DOHH2 (cell line): ENCODE results near the gene LORICRIN.

ENCODE experiments used
- EZH2phosphoT487 ChIP-seq: fragments of 200-600 bp; sonication (generic); IDR thresholded peaks from 2 replicates; pipeline ENCODE4 v1.6.1; 2017; ENCODE audit warnings: borderline replicate concordance, mild to moderate bottlenecking, antibody characterized with exemption, low read length, moderate library complexity, mixed read lengths
- TF ChIP-seq, protein P1 (sequence below): fragments of 200-600 bp; sonication (generic); IDR thresholded peaks from one replicate; pipeline ENCODE4 v1.5.1; 2014; ENCODE audit warnings: antibody characterized with exemption, mild to moderate bottlenecking, low read depth, low read length; ENCODE audit not compliant: poor library complexity, severe bottlenecking

DNA sequence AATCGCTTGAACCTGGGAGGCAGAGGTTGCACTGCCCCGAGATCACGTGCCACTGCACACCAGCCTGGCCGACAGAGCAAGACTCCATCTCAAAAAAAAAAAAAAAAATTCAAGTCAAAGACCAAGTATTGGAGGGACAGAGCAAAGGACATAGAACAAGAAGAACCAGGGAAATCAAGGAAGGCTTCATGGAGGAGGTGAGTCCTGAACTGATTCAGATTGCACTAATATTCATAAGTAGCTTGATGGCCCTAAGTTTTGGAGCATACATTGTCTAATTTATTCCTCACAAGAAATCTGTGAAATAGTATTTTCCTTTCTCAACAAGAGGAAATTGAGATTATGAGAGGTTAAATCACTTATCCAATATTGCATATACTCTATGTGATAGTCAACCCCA is 46.0 kb upstream of the LORICRIN start:
- TF ChIP-seq, protein P1, sequence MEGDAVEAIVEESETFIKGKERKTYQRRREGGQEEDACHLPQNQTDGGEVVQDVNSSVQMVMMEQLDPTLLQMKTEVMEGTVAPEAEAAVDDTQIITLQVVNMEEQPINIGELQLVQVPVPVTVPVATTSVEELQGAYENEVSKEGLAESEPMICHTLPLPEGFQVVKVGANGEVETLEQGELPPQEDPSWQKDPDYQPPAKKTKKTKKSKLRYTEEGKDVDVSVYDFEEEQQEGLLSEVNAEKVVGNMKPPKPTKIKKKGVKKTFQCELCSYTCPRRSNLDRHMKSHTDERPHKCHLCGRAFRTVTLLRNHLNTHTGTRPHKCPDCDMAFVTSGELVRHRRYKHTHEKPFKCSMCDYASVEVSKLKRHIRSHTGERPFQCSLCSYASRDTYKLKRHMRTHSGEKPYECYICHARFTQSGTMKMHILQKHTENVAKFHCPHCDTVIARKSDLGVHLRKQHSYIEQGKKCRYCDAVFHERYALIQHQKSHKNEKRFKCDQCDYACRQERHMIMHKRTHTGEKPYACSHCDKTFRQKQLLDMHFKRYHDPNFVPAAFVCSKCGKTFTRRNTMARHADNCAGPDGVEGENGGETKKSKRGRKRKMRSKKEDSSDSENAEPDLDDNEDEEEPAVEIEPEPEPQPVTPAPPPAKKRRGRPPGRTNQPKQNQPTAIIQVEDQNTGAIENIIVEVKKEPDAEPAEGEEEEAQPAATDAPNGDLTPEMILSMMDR, result no peak
- no peak for TF ChIP-seq EZH2phosphoT487
